HEK293T (cell line): ENCODE measurements around the gene CCP110.

ENCODE experiments used
- ARNT ChIP-seq: fragments of 450-650 bp; IDR thresholded peaks from 2 replicates; pipeline ENCODE4 v1.6.1; 2017; ENCODE audit warnings: mild to moderate bottlenecking
- BHLHE40 ChIP-seq: fragments of 450-650 bp; IDR thresholded peaks from 2 replicates; pipeline ENCODE4 v1.6.1; 2016; ENCODE audit warnings: mild to moderate bottlenecking, moderate library complexity, borderline replicate concordance
- ELF4 ChIP-seq: fragments of 450-650 bp; IDR thresholded peaks from 2 replicates; pipeline ENCODE4 v1.6.1; 2017; ENCODE audit warnings: antibody characterized with exemption
- SUZ12 ChIP-seq: fragments of 450-650 bp; IDR thresholded peaks from 2 replicates; pipeline ENCODE4 v1.6.1; 2016; ENCODE audit warnings: mild to moderate bottlenecking

- TF ChIP-seq BHLHE40 (no peak), ARNT (no peak), SUZ12 (no peak), ELF4 (no peak)
Observed at GRCh38 chr16:19485611-19486010, 38.1 kb upstream of the CCP110 start.
